HepG2 (cell line): ENCODE results near the gene SDR39U1. TPM values are rescaled to one million over a fixed set of nuclear protein-coding genes. Genes with fewer than 3 reads are reported as not detected.

Experiments
- AHDC1 ChIP-seq: sonication (generic); formaldehyde crosslinking; IDR thresholded peaks from 2 replicates; pipeline ENCODE4 v1.5.1; 2020; ENCODE audit warnings: mild to moderate bottlenecking, missing genetic modification reagents, borderline replicate concordance
- EHMT2 ChIP-seq: fragments of 200-600 bp; sonication (generic); IDR thresholded peaks from 2 replicates; pipeline ENCODE4 v1.7.0; 2017; ENCODE audit warnings: antibody characterized with exemption, low read depth, low read length, borderline replicate concordance
- HOXA7 ChIP-seq: sonication (generic); formaldehyde crosslinking; IDR thresholded peaks from 2 replicates; pipeline ENCODE4 v1.8.1; 2022; ENCODE audit warnings: mild to moderate bottlenecking, missing genetic modification reagents, moderate library complexity
- MTF2 ChIP-seq: sonication (generic); formaldehyde crosslinking; IDR thresholded peaks from 2 replicates; pipeline ENCODE4 v1.5.0; 2020; ENCODE audit warnings: missing genetic modification reagents, borderline replicate concordance
- SCMH1 ChIP-seq: sonication (generic); formaldehyde crosslinking; IDR thresholded peaks from 2 replicates; pipeline ENCODE4 v1.9.0; 2021; ENCODE audit warnings: missing genetic modification reagents, mild to moderate bottlenecking, borderline replicate concordance
- SETDB1 ChIP-seq: sonication (generic); formaldehyde crosslinking; IDR thresholded peaks from 2 replicates; pipeline ENCODE4 v1.5.1; 2020; ENCODE audit warnings: missing genetic modification reagents, mild to moderate bottlenecking, borderline replicate concordance
- SNAPC2 ChIP-seq: sonication (generic); formaldehyde crosslinking; IDR thresholded peaks from 2 replicates; pipeline ENCODE4 v1.8.1; 2022; ENCODE audit warnings: mild to moderate bottlenecking, missing genetic modification reagents
- ZBTB20 ChIP-seq: sonication (generic); formaldehyde crosslinking; IDR thresholded peaks from 2 replicates; pipeline ENCODE4 v1.8.1; 2023; ENCODE audit warnings: missing genetic modification reagents, low read depth, mild to moderate bottlenecking, borderline replicate concordance
- ZFP90 ChIP-seq: sonication (generic); formaldehyde crosslinking; IDR thresholded peaks from 2 replicates; pipeline ENCODE4 v1.8.0; 2022; ENCODE audit warnings: missing genetic modification reagents, mild to moderate bottlenecking, inconsistent platforms, borderline replicate concordance
- ZNF260 ChIP-seq: sonication (generic); formaldehyde crosslinking; IDR thresholded peaks from 2 replicates; pipeline ENCODE4 v1.4.0; 2020; ENCODE audit warnings: missing genetic modification reagents, low read depth, mild to moderate bottlenecking, borderline replicate concordance
- ZNF274 ChIP-seq: sonication (generic); formaldehyde crosslinking; IDR thresholded peaks from 2 replicates; pipeline ENCODE4 v1.5.1; 2020; ENCODE audit warnings: mild to moderate bottlenecking, missing genetic modification reagents
- ZNF280B ChIP-seq: sonication (generic); formaldehyde crosslinking; IDR thresholded peaks from 2 replicates; pipeline ENCODE4 v1.5.0; 2020; ENCODE audit warnings: missing genetic modification reagents, mild to moderate bottlenecking, borderline replicate concordance
- ZNF460 ChIP-seq: sonication (generic); formaldehyde crosslinking; IDR thresholded peaks from 2 replicates; pipeline ENCODE4 v1.5.1; 2020; ENCODE audit warnings: missing genetic modification reagents, mild to moderate bottlenecking, borderline replicate concordance
- ZNF597 ChIP-seq: sonication (generic); formaldehyde crosslinking; IDR thresholded peaks from 2 replicates; pipeline ENCODE4 v1.5.0; 2020; ENCODE audit warnings: missing genetic modification reagents
- ZNF616 ChIP-seq: sonication (generic); formaldehyde crosslinking; IDR thresholded peaks from 2 replicates; pipeline ENCODE4 v1.5.0; 2020; ENCODE audit warnings: low read depth, mild to moderate bottlenecking, missing genetic modification reagents
- ZNF761 ChIP-seq: sonication (generic); formaldehyde crosslinking; conservative IDR thresholded peaks from 2 replicates; pipeline ENCODE4 v1.4.0; 2020; ENCODE audit warnings: mild to moderate bottlenecking, missing genetic modification reagents
- ZNF772 ChIP-seq: sonication (generic); formaldehyde crosslinking; IDR thresholded peaks from 2 replicates; pipeline ENCODE4 v1.5.0; 2020; ENCODE audit warnings: mild to moderate bottlenecking, missing genetic modification reagents
- ZSCAN5A ChIP-seq: sonication (generic); formaldehyde crosslinking; IDR thresholded peaks from 2 replicates; pipeline ENCODE4 v1.8.0; 2022; ENCODE audit warnings: mild to moderate bottlenecking, missing genetic modification reagents, borderline replicate concordance
- polyA plus RNA-seq, 8 experiments: library from polyadenylated mRNA; depleted of rRNA in 3 of 8; stranded (reverse) in 7 of 8; unstranded in 1 of 8; fragments of >200 nt; fragmentation: Illumina TruSeq in 4 of 8; extraction: Trizol in 4 of 8; gene quantifications; 2 replicates each; pipeline versions ENCODE4 v1.2.1 to v1.2.3, GENCODE V29; 2011 to 2016; ENCODE audit warnings: low read depth in 4 of 8, missing spikeins in 1 of 8, mixed read lengths in 1 of 8; ENCODE audit not compliant: insufficient read depth in 1 of 8
- total RNA-seq, 5 experiments: library from RNA; depleted of rRNA; stranded (reverse); fragments of >200 nt; fragmentation: Illumina TruSeq; extraction: Trizol; gene quantifications; 2 replicates each; pipeline ENCODE4 v1.2.3, GENCODE V29; 2016; ENCODE audit warnings: low read depth in 1 of 5

SDR39U1 gene
- total and polyA plus RNA-seq, 2 of the 13 experiments (the other 11 are each of a cell fraction or from before 2014, with no cell fraction given), result 34.4 to 129 TPM

- TF ChIP-seq ZFP90 (CRISPR knock-in tag) (no peak), SNAPC2 (CRISPR knock-in tag) (no peak), ZNF597 (CRISPR knock-in tag) (no peak), ZNF280B (CRISPR knock-in tag) (no peak), SCMH1 (no peak), SETDB1 (CRISPR knock-in tag) (no peak), ZNF772 (CRISPR knock-in tag) (no peak), EHMT2 (no peak), AHDC1 (CRISPR knock-in tag) (no peak), ZBTB20 (CRISPR knock-in tag) (0 out of 2 replicates have a peak, but pooled peaks have one; percentile 84), MTF2 (CRISPR knock-in tag) (no peak), ZNF616 (peak; percentile 81; the same call in 1 of the 2 replicates), ZSCAN5A (CRISPR knock-in tag) (no peak), ZNF761 (no peak), ZNF260 (CRISPR knock-in tag) (no peak), ZNF460 (CRISPR knock-in tag) (no peak), ZNF274 (no peak), HOXA7 (CRISPR knock-in tag) (peak; percentile 96; the same call in 1 of the 2 replicates)
These were observed 19.6 kb downstream of the SDR39U1 start (continued) for GRCh38 chr14:24422694-24423601.
